ENCODE results near the gene PMS2.
A peak's percentile ranks its signal among the peaks of the same experiment; 100 is the strongest.
"Not testable (repeated sequence)": the region's sequence is repeated elsewhere in the genome, so short reads cannot be mapped to it uniquely, and the experiment has no call there.

Gene PMS2

DNA sequence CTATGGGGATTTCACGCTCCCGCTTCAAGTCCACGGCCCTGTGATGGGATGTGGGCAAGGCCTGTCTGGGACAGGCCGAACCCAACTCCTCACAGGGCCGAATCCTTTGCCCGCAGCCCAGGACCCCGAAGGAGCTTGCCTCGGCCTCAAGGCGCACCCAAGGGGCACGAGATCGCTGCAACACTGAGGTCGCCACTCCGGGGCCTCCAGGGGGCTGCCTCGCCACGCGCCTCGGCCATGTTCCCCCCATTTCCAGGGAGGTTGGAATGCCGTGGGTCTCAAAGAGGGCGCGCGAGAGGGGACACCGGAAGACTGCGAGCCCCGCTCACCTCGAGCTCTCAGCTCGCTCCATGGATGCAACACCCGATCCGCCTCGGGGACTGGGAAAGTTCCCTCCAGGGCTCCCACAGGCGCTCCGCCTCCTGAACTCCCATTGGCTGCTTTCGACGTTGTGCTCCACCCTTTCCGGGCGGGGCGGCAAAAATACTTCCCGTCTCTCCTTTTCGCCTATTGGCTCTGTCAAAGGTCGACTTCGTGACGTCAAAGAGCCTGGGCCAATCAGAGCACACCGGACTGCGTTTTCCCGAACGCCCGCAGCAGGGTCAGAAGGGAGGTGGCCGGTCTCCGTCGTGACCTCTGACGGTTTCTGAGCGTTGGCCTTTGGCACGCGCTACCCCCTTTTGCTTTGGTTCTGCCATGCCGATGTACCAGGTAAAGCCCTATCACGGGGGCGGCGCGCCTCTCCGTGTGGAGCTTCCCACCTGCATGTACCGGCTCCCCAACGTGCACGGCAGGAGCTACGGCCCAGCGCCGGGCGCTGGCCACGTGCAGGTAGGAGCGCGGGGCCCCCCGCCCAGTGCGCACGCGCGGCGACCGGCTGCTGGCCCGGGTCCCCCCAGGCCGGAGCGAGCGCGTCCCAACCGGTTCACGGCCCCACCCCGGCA is at the start of gene PMS2, which contains the start of gene AIMP2:
Gene PMS2, minus strand, starts transcription at position 382 of the 944 bp plus-strand sequence. Its CDS starts 30 bp downstream, at position 352.
Gene AIMP2, plus strand, starts transcription at position 605 of the 944 bp plus-strand sequence. Its CDS starts 92 bp downstream, at position 697.
- DNase-seq: peak; percentile 97

DNA sequence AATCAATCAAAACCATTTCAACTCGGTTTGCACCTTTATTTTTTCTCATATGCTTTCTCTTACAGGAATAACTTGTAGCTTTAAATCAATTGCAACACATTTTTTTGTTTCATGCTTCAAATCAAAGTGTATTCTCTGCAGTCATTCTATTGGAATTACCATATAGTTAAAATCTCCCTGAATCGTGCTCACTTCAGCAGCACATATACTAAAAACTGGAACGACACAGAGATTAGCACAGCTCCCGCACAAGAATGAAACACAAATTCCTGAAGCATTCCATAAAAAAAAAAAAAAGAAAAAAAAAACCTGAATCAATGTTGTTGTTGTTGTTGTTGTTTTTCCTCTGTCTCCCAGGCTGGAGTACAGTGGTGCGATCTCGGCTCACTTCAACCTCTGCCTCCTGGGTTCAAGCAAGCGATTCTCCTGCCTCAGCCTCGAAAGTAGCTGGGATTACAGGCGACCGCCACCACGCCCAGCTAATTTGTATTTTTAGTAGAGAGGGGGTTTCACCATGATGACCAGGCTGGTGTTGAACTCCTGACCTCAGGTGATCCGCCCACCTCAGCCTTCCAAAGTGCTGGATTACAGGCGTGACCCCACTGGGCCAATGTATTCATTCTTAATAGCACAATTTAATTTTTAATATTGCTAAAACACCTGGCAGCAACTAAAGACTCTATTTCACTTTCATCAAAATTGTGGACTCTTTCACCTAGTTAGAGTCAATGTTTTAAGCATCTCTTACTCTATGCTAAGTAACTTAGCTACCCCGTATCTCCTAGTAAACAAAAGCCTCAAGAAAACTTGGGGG is 48.7 kb upstream of the PMS2 start:
- no peak for DNase-seq

- DNase-seq: no peak
Measured at GRCh38 chr7:6056616-6057015, 47.8 kb upstream of the PMS2 start.

- DNase-seq: not testable (repeated sequence)
Measured at GRCh38 chr7:6051185-6051584, 42.3 kb upstream of the PMS2 start.

DNA sequence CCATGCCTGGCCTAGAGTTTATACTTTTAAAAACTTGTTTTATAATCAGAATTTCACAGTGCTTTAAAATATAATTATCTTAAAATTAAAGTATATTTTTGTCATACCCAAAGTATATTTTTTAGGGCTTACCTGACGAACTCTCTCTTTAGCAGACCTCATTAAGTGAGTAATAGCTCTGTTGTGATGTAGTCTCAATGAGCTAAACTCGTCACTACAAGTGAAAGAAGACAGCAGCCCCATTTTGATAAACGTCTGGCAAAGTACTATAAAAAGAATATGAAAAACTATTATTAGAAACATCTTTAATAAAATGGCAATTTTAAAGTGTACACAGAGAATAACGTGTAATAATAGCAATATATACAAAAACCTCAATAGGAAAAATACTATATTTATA is 40.9 kb upstream of the PMS2 start:
- no peak for DNase-seq

GRCh38 chr7:6035686-6036085 is 26.8 kb upstream of the PMS2 start:
- no peak for DNase-seq

DNA sequence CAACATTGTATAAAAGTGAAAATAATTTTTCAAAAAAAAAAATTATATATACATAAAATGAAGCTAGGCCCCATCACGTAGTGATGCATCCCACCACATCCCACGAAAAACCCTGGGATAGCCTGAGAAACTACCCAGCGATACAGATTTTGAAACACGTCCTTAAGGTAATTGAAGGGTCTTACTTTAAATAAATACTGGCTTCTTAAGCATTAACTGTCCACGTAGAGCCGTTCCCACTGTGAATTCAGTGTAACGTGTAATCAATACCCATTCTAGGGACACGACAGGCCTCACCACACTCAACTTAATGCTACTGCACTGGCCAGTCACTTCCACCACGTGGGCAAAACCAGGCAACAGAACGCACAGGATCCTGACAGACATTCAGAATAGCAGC is 26.3 kb upstream of the PMS2 start:
- no peak for DNase-seq

- no peak for DNase-seq
Measured at GRCh38 chr7:6032641-6033040, 23.8 kb upstream of the PMS2 start.

GRCh38 chr7:6032167-6032566 is 23.3 kb upstream of the PMS2 start:
- no peak for DNase-seq

GRCh38 chr7:6031567-6031966 is 22.7 kb upstream of the PMS2 start:
- no peak for DNase-seq

- no peak for DNase-seq
Measured at GRCh38 chr7:6030988-6031387, 22.1 kb upstream of the PMS2 start, which contains the start of gene ANKRD61. Gene ANKRD61, plus strand, starts transcription at chr7:6031376. Its CDS starts 0 bp downstream, at chr7:6031376.

DNA sequence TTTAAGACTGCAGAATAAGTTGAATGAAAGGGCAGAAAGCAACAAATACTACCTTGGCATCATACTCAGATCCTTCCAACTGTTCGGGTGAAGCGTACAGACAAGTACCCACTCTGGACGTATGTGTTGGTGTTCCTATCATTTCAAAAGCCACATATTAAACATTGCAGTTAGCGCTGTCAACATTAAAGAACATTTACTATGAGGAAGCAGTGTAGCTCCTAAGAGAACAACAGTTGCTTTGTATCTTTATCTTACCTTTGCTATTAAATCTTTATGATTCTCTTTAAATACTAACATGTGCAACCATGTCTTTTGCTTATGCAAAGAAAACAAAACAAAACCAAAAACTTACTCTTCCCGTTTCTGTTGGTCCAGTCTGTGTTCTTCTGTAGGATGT is 19.7 kb upstream of the PMS2 start:
- no peak for DNase-seq

- DNase-seq: no peak
Measured at GRCh38 chr7:6027806-6028365, 19.0 kb upstream of the PMS2 start.

DNA sequence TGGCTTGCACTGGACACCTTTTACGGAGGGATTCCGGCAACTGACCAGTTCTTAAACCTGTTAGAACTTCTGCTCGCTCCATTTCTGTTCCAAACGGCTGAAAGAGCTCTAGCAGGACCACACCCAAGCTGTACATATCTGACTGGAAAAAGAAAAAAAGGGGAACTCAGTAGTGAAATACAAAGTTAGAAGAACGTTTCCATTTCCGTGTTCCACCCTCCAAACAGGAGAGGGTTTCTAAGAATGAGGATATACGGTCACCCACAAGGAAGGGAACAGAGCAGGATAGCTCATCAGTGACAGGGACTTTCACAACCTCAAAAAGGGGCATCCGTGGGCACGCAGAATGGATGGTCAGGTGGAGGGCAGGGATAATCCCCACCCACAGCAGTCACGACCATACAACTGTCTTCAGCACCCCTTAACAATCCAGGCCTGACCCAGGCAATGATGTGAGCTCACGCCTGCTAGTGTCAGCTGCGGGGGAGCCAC is 18.0 kb upstream of the PMS2 start:
- DNase-seq: no peak

DNA sequence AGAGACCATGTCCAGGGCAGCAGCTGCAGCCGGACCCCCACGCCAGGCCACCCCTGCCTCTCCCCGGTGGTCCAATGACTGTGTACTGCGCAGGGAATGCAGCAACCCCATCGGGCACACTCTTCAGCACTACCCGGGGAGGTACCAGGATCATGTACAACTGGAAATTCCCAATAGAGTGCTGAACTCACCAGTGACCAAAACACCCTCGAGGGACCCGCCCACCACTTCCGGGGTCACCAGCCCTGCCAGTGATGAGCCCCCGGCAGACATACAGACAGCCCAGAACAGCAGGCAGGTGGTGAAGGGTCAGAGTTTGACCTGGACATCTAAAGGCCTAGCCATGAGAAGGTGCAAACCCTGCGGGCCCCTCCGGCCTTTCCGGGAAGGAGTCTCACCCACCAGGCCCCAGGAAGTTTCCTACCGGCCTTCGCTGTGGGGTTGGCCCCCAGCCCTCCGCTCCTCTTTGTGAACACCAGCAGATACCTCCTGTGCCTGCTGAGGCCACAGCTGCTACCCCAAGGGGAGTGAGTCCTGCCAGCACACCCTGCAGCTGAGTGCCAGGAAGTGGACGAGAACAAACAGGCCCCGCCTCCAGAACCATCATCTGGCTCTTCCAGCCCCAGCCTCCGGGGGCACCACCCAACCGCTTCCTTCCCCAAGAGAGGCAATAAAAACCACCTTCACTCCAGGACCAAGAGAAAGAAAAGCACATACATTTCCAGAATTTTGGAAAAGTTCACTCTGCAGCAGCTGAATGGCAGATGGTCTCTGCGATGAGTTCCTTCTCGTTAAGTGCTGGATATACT is 17.4 kb upstream of the PMS2 start:
- no peak for DNase-seq

GRCh38 chr7:6023974-6024435 is 15.2 kb upstream of the PMS2 start:
- no peak for DNase-seq

GRCh38 chr7:6022707-6023106 is 13.9 kb upstream of the PMS2 start:
- DNase-seq: no peak

DNA sequence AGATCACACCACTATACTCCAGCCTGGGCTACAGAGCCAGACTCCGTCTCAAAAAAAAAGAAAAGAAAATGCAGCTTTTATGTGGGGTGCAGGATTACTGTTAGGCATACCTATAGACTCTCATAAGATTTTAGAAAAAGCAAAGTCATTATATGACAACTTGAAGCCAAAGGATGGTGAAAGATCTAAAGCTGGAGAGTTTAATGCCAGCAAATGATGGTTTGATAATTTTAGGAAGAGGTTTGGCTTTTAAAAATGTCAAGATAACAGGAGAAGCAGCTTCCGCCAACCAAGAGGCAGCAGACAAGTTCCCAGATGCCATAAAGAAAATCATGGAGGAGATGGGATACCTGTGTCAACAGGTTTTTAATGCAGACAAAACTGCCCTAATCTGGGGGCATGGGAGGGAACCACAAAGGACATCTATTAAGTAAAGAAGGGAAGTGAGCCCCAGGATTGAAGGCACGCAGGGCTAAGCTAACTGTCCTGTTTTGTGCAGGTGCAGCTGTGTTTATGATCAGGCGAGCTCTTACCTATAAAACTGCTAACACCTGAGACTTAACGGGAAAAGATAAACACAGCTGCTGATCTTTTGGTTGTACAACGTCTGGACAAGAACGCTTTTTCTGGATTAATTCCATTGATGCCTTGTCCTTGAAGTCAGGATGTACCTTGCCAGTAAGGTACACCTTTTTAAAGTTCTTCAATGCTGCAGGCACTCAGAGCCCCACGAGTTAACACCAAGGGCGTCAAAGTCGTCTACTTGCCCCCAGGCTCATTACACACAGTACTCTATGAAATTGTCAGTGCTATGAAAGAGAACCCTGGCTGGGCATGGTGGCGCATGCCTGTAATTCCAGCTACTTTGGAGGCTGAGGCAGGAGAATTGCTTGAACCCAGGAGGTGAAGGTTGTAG is 11.8 kb upstream of the PMS2 start:
- DNase-seq: no peak

DNA sequence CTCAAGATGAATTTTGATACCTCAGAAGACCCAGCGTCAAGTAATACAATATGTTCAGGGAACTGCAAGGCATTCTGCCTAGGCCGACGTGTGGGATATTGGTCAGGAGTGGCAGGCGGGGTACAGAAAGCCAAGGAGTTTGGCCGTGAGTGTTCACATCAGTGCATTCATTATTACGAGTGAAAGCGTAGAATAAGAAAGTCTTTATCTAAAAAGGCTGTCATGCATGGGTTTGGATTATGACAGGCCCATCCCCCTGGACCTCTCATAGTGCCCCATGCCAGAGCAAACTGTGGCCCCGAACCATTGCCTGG is 7.8 kb upstream of the PMS2 start:
- DNase-seq: no peak

GRCh38 chr7:6015917-6016652 is 7.2 kb upstream of the PMS2 start:
- peak; percentile 4 for DNase-seq
